GM12878 (cell line): ENCODE data around the gene RPS23. TPM values are rescaled to one million over a fixed set of nuclear protein-coding genes. Genes with fewer than 3 reads are reported as not detected.

Experiments
- ATAC-seq: fragments of 200-7000 bp; cut with Tn5 transposase; 3 replicates; pipeline ENCODE4 v1.9.1; 2020; ENCODE audit warnings: mild to moderate bottlenecking, moderate library complexity
- BruUV-seq: library from RNA; stranded (reverse); fragments of 400-500 nt; replicated peaks from 2 replicates; lab custom pipeline; 2021; lab: Mats Ljungman, UMichigan
- CTCF ChIA-PET: fragments of 300-600 bp; sonication (Branson Sonifier 250); formaldehyde crosslinking; extraction: SDS; loops from one replicate; lab custom pipeline; 2021; ENCODE audit warnings: inconsistent platforms; lab: Yijun Ruan, JAX
- POLR2A ChIA-PET: fragments of 350-600 bp; formaldehyde crosslinking; extraction: SDS; loops from one replicate; lab custom pipeline; 2021; ENCODE audit warnings: inconsistent platforms; lab: Charles Lee
- RAD21 ChIA-PET: fragments of 300-600 bp; sonication (Branson Sonifier 250); formaldehyde crosslinking; loops from one replicate; lab custom pipeline; 2023; ENCODE audit warnings: antibody characterized with exemption; ENCODE audit not compliant: unreplicated experiment; lab: Charles Lee
- SMC1A ChIA-PET: fragments of 300-600 bp; sonication (Branson Sonifier 250); formaldehyde crosslinking; loops from one replicate; lab custom pipeline; 2023; ENCODE audit not compliant: unreplicated experiment, uncharacterized antibody; lab: Charles Lee
- DNase-seq: peaks from one replicate; pipeline ENCODE4 v3.0.0-alpha.2; 2011; ENCODE audit warnings: low read depth, low spot score
- FAIRE-seq: peaks from 3 replicates; lab custom pipeline; 2011; peaks lifted over from hg19 to GRCh38; lab: Jason Lieb, UNC
- H2AFZ ChIP-seq: 2 replicates; pipeline ENCODE4 v1.6.0; 2011; ENCODE audit warnings: low read depth, low read length, control low read depth; ENCODE audit not compliant: control insufficient read depth
- H3K27ac ChIP-seq: 2 replicates; pipeline ENCODE4 v1.5.1; 2011; ENCODE audit warnings: control low read depth; ENCODE audit not compliant: control insufficient read depth, insufficient read depth
- H3K27me3 ChIP-seq, 2 experiments: replicated peaks in 1 of 2; 2 replicates each; pipeline versions ENCODE4 v1.6.0 to v1.6.1; 2011; ENCODE audit warnings: low read length in 1 of 2; ENCODE audit not compliant: control insufficient read depth in 2 of 2, insufficient read depth in 2 of 2
- H3K36me3 ChIP-seq, 2 experiments: 2 replicates each; pipeline ENCODE4 v1.5.1; 2011; ENCODE audit warnings: low read length in 1 of 2; ENCODE audit not compliant: control insufficient read depth in 2 of 2, insufficient read depth in 2 of 2
- H3K4me1 ChIP-seq: 2 replicates; pipeline ENCODE4 v1.6.1; 2011; ENCODE audit warnings: mild to moderate bottlenecking, low read length, moderate library complexity, mixed read lengths; ENCODE audit not compliant: control insufficient read depth, insufficient read depth
- H3K4me2 ChIP-seq: 2 replicates; pipeline ENCODE4 v1.6.0; 2011; ENCODE audit warnings: control low read depth; ENCODE audit not compliant: control insufficient read depth, insufficient read depth
- H3K4me3 ChIP-seq: fragments of 200-600 bp; sonication (generic); 2 replicates; pipeline ENCODE4 v1.5.1; 2016
- H3K79me2 ChIP-seq: 2 replicates; pipeline ENCODE4 v1.6.0; 2011; ENCODE audit warnings: low read length; ENCODE audit not compliant: control insufficient read depth, insufficient read depth
- H3K9ac ChIP-seq: 2 replicates; pipeline ENCODE4 v1.8.0; 2011; ENCODE audit warnings: low read length, control low read depth, mixed read lengths; ENCODE audit not compliant: control insufficient read depth, insufficient read depth
- H3K9me3 ChIP-seq: replicated peaks from 3 replicates; pipeline ENCODE4 v1.5.1; 2011; ENCODE audit warnings: mild to moderate bottlenecking, low read length; ENCODE audit not compliant: control insufficient read depth, insufficient read depth
- H4K20me1 ChIP-seq: 2 replicates; pipeline ENCODE4 v1.6.0; 2011; ENCODE audit not compliant: control insufficient read depth, insufficient read depth
- ATF2 ChIP-seq: IDR thresholded peaks from 2 replicates; pipeline ENCODE4 v1.6.1; 2012; ENCODE audit warnings: low read length, inconsistent platforms
- JUNB ChIP-seq: IDR thresholded peaks from 2 replicates; pipeline ENCODE4 v1.6.1; 2016; ENCODE audit warnings: antibody characterized with exemption, mild to moderate bottlenecking
- MLLT1 ChIP-seq: fragments of 450-650 bp; IDR thresholded peaks from 2 replicates; pipeline ENCODE4 v1.6.1; 2016; ENCODE audit warnings: mild to moderate bottlenecking
- MTA2 ChIP-seq: fragments of 450-650 bp; IDR thresholded peaks from 2 replicates; pipeline ENCODE4 v1.6.1; 2016; ENCODE audit warnings: low read depth, mild to moderate bottlenecking, moderate library complexity
- NBN ChIP-seq: fragments of 450-650 bp; IDR thresholded peaks from 2 replicates; pipeline ENCODE4 v1.6.1; 2016
- PAX8 ChIP-seq: fragments of 450-650 bp; IDR thresholded peaks from 2 replicates; pipeline ENCODE4 v1.6.1; 2017; ENCODE audit warnings: mild to moderate bottlenecking, moderate library complexity
- RAD51 ChIP-seq: fragments of 450-650 bp; IDR thresholded peaks from 2 replicates; pipeline ENCODE4 v1.6.1; 2016; ENCODE audit warnings: moderate library complexity, mild to moderate bottlenecking, inconsistent platforms
- SMARCA5 ChIP-seq: fragments of 450-650 bp; IDR thresholded peaks from 2 replicates; pipeline ENCODE4 v1.6.1; 2017; ENCODE audit warnings: mild to moderate bottlenecking
- TARDBP ChIP-seq: IDR thresholded peaks from 2 replicates; pipeline ENCODE4 v1.6.1; 2016; ENCODE audit warnings: borderline replicate concordance
- ZBTB40 ChIP-seq: fragments of 450-650 bp; IDR thresholded peaks from 2 replicates; pipeline ENCODE4 v1.6.1; 2016; ENCODE audit warnings: mild to moderate bottlenecking, moderate library complexity, borderline replicate concordance
- ZSCAN29 ChIP-seq: fragments of 450-650 bp; IDR thresholded peaks from 2 replicates; pipeline ENCODE4 v1.6.1; 2017; ENCODE audit warnings: mild to moderate bottlenecking, moderate library complexity
- ZZZ3 ChIP-seq: IDR thresholded peaks from 2 replicates; pipeline ENCODE4 v1.6.1; 2011; ENCODE audit warnings: low read depth; ENCODE audit not compliant: control insufficient read depth, insufficient read length
- WGBS: methylation state at CpG from one replicate; pipeline ENCODE4 v1.1.6; 2016; ENCODE audit warnings: low lambda C conversion rate; ENCODE audit not compliant: insufficient replicate concordance, insufficient coverage; ENCODE audit errors: missing lambda C conversion rate; 5-methylcytosine and 5-hydroxymethylcytosine counted together
- in situ Hi-C: fragments of 300-500 bp; cut with MboI; formaldehyde crosslinking; loops from 9 replicates; pipeline ENCODE4 v1.14.3; 2018; ENCODE audit warnings: mixed read lengths
- intact Hi-C: fragments of 100-400 bp; cut with micrococcal nuclease; formaldehyde crosslinking; loops from one replicate; pipeline ENCODE4 v1.14.2; 2022; ENCODE audit not compliant: unreplicated experiment
- polyA plus RNA-seq, 11 experiments: library from polyadenylated mRNA; depleted of rRNA in 4 of 11; unstranded in 6 of 11; stranded (reverse) in 5 of 11; fragments of >200 nt; fragmentation: Nextera tagmentation in 4 of 11; fragmentation: Illumina TruSeq in 1 of 11; extraction: Ambion mirVana in 4 of 11; extraction: Trizol in 1 of 11; gene quantifications; 1 replicate in 1 of 11; 2 replicates in 10 of 11; pipeline versions ENCODE4 v1.2.1 to v1.2.3, GENCODE V29; 2011 to 2016; ENCODE audit warnings: inconsistent platforms in 2 of 11, missing spikeins in 2 of 11, low read depth in 1 of 11
- total RNA-seq, 4 experiments: library from RNA; depleted of rRNA in 3 of 4; stranded (reverse); fragments of >200 nt in 3 of 4; fragmentation: Illumina TruSeq in 1 of 4; extraction: Trizol in 1 of 4; gene quantifications; 2 replicates each; pipeline versions ENCODE4 v1.2.1 to v1.2.3, GENCODE V29; 2013 to 2021
- TF ChIP-seq, protein P1 (sequence below): fragments of 450-650 bp; IDR thresholded peaks from 2 replicates; pipeline ENCODE4 v1.6.1; 2017; ENCODE audit warnings: mild to moderate bottlenecking, low read depth, inconsistent platforms; ENCODE audit not compliant: poor library complexity, severe bottlenecking

Gene RPS23
- total and polyA plus RNA-seq, 10 of the 15 experiments (the other 5 are each of a cell fraction or from before 2014, with no cell fraction given) = 2,489 to 8,145 (median 5,256) TPM

GRCh38 chr5:82278711-82279370 is 687 bp upstream of the RPS23 start:
- peak overlapping the region; percentile 96 for H3K27ac ChIP-seq
- ATAC-seq (no peak), FAIRE-seq (no peak)

More at GRCh38 chr5:82278711-82279370, 687 bp upstream of the RPS23 start:
- peak overlapping the region; percentile 70 for H3K4me2 ChIP-seq
- peak overlapping the region; percentile 82 for H3K4me3 ChIP-seq
- CTCF ChIA-PET = interaction anchor here (0.8 to 1.8 kb wide), 6 partner anchors 8 to 50 kb away, joined by 3 to 5 read pairs (median 3); no protein-coding TSS in a partner anchor
- RAD21 ChIA-PET = interaction anchor here (1.0 kb wide), 1 partner anchor 114 kb away, joined by 3 read pairs; no protein-coding TSS in a partner anchor
- H2AFZ ChIP-seq = peak overlapping the region; percentile 88
- H3K4me1 ChIP-seq = peaks cover 6% of the 10 kb centered on the region
- no peaks in the 10 kb centered on the region for H3K27me3 ChIP-seq
- POLR2A ChIA-PET = interaction anchor here (0.7 to 3.0 kb wide), 6 partner anchors 9 to 540 kb away, joined by 3 to 13 read pairs (median 4); no protein-coding TSS in a partner anchor
- H3K9me3 ChIP-seq = no peaks in the 10 kb centered on the region
- H3K79me2 ChIP-seq = peaks cover 40% of the 10 kb centered on the region
- H3K9ac ChIP-seq = peak overlapping the region; percentile 94
- in situ Hi-C loops (no loop called here), intact Hi-C loops (loop anchor here (10.0 kb wide), 1 partner anchor 796 kb away; the partner anchor contains the start of genes TMEM167A and XRCC4)
- TF ChIP-seq PAX8 = 0 out of 2 replicates have a peak, but pooled peaks have one; percentile 49
- TF ChIP-seq JUNB = no peak
- no peak for TF ChIP-seq ZSCAN29
- 0 out of 2 replicates have a peak, but pooled peaks have one; percentile 39 for TF ChIP-seq MTA2
- TF ChIP-seq ZBTB40 = 0 out of 2 replicates have a peak, but pooled peaks have one; percentile 4
- peak; percentile 96 for TF ChIP-seq MLLT1
- TF ChIP-seq RAD51 = 0 out of 2 replicates have a peak, but pooled peaks have one; percentile 10
- TF ChIP-seq NBN = no peak
- no peak for TF ChIP-seq TARDBP
- TF ChIP-seq ATF2 = no peak
- no peak for TF ChIP-seq ZZZ3
- no peak for TF ChIP-seq SMARCA5
- TF ChIP-seq, protein P1, sequence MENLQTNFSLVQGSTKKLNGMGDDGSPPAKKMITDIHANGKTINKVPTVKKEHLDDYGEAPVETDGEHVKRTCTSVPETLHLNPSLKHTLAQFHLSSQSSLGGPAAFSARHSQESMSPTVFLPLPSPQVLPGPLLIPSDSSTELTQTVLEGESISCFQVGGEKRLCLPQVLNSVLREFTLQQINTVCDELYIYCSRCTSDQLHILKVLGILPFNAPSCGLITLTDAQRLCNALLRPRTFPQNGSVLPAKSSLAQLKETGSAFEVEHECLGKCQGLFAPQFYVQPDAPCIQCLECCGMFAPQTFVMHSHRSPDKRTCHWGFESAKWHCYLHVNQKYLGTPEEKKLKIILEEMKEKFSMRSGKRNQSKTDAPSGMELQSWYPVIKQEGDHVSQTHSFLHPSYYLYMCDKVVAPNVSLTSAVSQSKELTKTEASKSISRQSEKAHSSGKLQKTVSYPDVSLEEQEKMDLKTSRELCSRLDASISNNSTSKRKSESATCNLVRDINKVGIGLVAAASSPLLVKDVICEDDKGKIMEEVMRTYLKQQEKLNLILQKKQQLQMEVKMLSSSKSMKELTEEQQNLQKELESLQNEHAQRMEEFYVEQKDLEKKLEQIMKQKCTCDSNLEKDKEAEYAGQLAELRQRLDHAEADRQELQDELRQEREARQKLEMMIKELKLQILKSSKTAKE = peak; percentile 55
- DNase-seq = no peak
- H3K36me3 ChIP-seq = peaks cover 5 to 19% of the 10 kb centered on the region in 2 experiments
- WGBS = 57% methylated on average over 18 of the region's 19 CpGs
- BruUV-seq = TSS peak; percentile 89
- no peaks in the 10 kb centered on the region for H4K20me1 ChIP-seq
- SMC1A ChIA-PET = interaction anchor here (0.7 to 1.4 kb wide), 7 partner anchors 16 to 114 kb away, joined by 3 to 6 read pairs (median 3); no protein-coding TSS in a partner anchor
